ENCODE data around the gene HES6.

GRCh38 chr2:238255151-238255551 lies 15.3 kb upstream of the HES6 start:
- TF ChIP-seq CTCF (IDR thresholded peaks at IDR 0.05; ENCODE audit: insufficient read depth, low read length, poor library complexity, severe bottlenecking) (no peak), EZH2phosphoT487 (conservative IDR thresholded peaks at IDR 0.05; ENCODE audit: low read length) (no peak)
